OCI-LY3 (cell line): ENCODE results near the gene PTTG2.

Experiments used
- EZH2phosphoT487 ChIP-seq: fragments of 200-600 bp; shearing (Covaris generic); IDR thresholded peaks from 2 replicates; pipeline ENCODE4 v1.6.1; 2018; ENCODE audit warnings: antibody characterized with exemption, mixed run types, low read depth
- TF ChIP-seq, protein P1 (sequence below): fragments of 200-600, 300-600 bp; sonication (generic); IDR thresholded peaks from 2 replicates; pipeline ENCODE4 v1.5.1; 2014; ENCODE audit warnings: antibody characterized with exemption, low read length, low read depth

DNA sequence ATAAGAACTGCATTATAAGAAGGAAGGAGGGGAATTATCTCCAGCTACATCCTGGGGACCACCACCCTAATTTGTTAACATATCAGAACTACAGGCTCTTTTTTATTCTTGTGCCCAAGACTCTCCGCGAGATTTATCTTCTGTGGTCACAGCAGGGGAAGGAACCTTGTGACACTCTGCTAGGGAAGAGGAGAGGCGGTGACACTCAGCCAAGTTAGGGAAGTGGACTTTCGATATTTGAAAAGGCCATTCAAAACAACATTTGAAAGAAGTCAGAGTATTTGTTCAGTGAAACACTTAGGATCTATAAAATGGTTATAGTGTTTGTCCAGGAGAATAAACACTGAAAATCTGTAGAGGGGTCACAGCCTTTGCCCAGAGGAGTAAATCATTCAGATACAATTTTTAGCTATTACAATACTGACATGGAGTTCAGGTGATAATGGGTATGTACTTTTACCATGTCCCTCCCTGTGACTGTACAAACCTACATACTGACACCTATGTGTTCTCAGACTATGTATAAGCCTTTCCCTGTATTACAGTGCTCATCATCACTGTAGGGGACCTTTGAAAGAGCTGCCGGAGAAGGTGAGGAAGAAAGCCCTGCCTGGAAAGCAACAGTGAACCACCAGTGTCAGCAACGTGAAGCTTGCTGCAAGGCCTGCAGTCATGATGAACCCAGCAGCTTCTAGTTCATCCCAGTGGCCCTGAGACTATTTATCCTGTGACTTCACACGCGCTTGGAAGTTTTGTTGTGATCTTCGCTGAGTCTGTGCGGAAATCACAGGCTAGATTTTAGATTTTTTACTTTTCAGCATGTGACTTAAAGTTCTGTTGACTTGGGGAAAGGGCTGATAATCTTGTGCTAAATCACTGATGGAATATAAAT, 8.5 kb upstream of the PTTG2 start:
- TF ChIP-seq, protein P1, sequence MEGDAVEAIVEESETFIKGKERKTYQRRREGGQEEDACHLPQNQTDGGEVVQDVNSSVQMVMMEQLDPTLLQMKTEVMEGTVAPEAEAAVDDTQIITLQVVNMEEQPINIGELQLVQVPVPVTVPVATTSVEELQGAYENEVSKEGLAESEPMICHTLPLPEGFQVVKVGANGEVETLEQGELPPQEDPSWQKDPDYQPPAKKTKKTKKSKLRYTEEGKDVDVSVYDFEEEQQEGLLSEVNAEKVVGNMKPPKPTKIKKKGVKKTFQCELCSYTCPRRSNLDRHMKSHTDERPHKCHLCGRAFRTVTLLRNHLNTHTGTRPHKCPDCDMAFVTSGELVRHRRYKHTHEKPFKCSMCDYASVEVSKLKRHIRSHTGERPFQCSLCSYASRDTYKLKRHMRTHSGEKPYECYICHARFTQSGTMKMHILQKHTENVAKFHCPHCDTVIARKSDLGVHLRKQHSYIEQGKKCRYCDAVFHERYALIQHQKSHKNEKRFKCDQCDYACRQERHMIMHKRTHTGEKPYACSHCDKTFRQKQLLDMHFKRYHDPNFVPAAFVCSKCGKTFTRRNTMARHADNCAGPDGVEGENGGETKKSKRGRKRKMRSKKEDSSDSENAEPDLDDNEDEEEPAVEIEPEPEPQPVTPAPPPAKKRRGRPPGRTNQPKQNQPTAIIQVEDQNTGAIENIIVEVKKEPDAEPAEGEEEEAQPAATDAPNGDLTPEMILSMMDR: no peak
- no peak for TF ChIP-seq EZH2phosphoT487
